HEK293 (cell line): Measurements from ENCODE around the gene EFEMP2.

ENCODE experiments used
- GLIS2 ChIP-seq: fragments of 450-650 bp; formaldehyde crosslinking; IDR thresholded peaks from 2 replicates; pipeline ENCODE4 v1.5.1; 2016; ENCODE audit warnings: missing biosample characterization, missing genetic modification characterization
- HOXD13 ChIP-seq: sonication (generic); formaldehyde crosslinking; IDR thresholded peaks from 2 replicates; pipeline ENCODE4 v1.8.0; 2022; ENCODE audit warnings: missing genetic modification reagents, borderline replicate concordance
- KLF8 ChIP-seq: fragments of 450-650 bp; formaldehyde crosslinking; IDR thresholded peaks from 2 replicates; pipeline ENCODE4 v1.5.1; 2016; ENCODE audit warnings: missing biosample characterization, missing genetic modification characterization
- MZF1 ChIP-seq: fragments of 450-650 bp; formaldehyde crosslinking; IDR thresholded peaks from 2 replicates; pipeline ENCODE4 v1.5.1; 2017; ENCODE audit warnings: missing biosample characterization, missing genetic modification characterization, borderline replicate concordance
- SP3 ChIP-seq: fragments of 450-650 bp; formaldehyde crosslinking; IDR thresholded peaks from 2 replicates; pipeline ENCODE4 v1.5.1; 2016; ENCODE audit warnings: missing biosample characterization, missing genetic modification characterization
- ZBTB20 ChIP-seq: fragments of 450-650 bp; formaldehyde crosslinking; IDR thresholded peaks from 2 replicates; pipeline ENCODE4 v1.5.1; 2016; ENCODE audit warnings: missing biosample characterization, missing genetic modification characterization
- ZFP37 ChIP-seq: fragments of 450-650 bp; formaldehyde crosslinking; IDR thresholded peaks from 2 replicates; pipeline ENCODE4 v1.5.1; 2016; ENCODE audit warnings: missing biosample characterization, missing genetic modification characterization
- ZFP41 ChIP-seq: fragments of 450-650 bp; formaldehyde crosslinking; IDR thresholded peaks from 2 replicates; pipeline ENCODE4 v1.5.1; 2016; ENCODE audit warnings: missing biosample characterization, missing genetic modification characterization, borderline replicate concordance
- ZNF202 ChIP-seq: fragments of 450-650 bp; formaldehyde crosslinking; IDR thresholded peaks from 2 replicates; pipeline ENCODE4 v1.5.1; 2016; ENCODE audit warnings: missing biosample characterization, missing genetic modification characterization, borderline replicate concordance
- ZNF302 ChIP-seq: fragments of 450-650 bp; formaldehyde crosslinking; IDR thresholded peaks from 2 replicates; pipeline ENCODE4 v1.5.1; 2016; ENCODE audit warnings: missing biosample characterization, missing genetic modification characterization, low read depth
- ZNF555 ChIP-seq: fragments of 450-650 bp; formaldehyde crosslinking; conservative IDR thresholded peaks from 2 replicates; pipeline ENCODE4 v1.5.1; 2017; ENCODE audit warnings: missing biosample characterization, mild to moderate bottlenecking, missing genetic modification characterization, inconsistent platforms
- ZNF558 ChIP-seq: fragments of 450-650 bp; formaldehyde crosslinking; IDR thresholded peaks from 2 replicates; pipeline ENCODE4 v1.5.1; 2016; ENCODE audit warnings: missing biosample characterization, missing genetic modification characterization
- ZNF585B ChIP-seq: fragments of 450-650 bp; formaldehyde crosslinking; IDR thresholded peaks from 2 replicates; pipeline ENCODE4 v1.5.1; 2016; ENCODE audit warnings: missing biosample characterization, missing genetic modification characterization
- ZNF843 ChIP-seq: fragments of 450-650 bp; formaldehyde crosslinking; IDR thresholded peaks from 2 replicates; pipeline ENCODE4 v1.5.1; 2016; ENCODE audit warnings: missing biosample characterization, missing genetic modification characterization
- TF ChIP-seq, protein P1 (sequence below): fragments of 450-650 bp; formaldehyde crosslinking; optimal IDR thresholded peaks from 2 replicates; pipeline ENCODE3; 2016; ENCODE audit warnings: missing biosample characterization, mild to moderate bottlenecking, missing genetic modification characterization
- TF ChIP-seq, protein P2 (sequence below): fragments of 450-650 bp; formaldehyde crosslinking; IDR thresholded peaks from 2 replicates; pipeline ENCODE4 v1.5.1; 2016; ENCODE audit warnings: missing biosample characterization, missing genetic modification characterization
- TF ChIP-seq, protein P3 (sequence below): IDR thresholded peaks from 2 replicates; pipeline ENCODE4 v1.6.1; 2011; ENCODE audit warnings: mild to moderate bottlenecking, low read depth, low read length, borderline replicate concordance
- TF ChIP-seq, protein P4 (sequence below): fragments of 450-650 bp; formaldehyde crosslinking; IDR thresholded peaks from 2 replicates; pipeline ENCODE4 v1.5.1; 2016; ENCODE audit warnings: missing biosample characterization, missing genetic modification characterization
- TF ChIP-seq, protein P5 (sequence below): fragments of 450-650 bp; formaldehyde crosslinking; IDR thresholded peaks from 2 replicates; pipeline ENCODE4 v1.5.1; 2016; ENCODE audit warnings: missing biosample characterization, missing genetic modification characterization
- TF ChIP-seq, protein P6 (sequence below): fragments of 450-650 bp; formaldehyde crosslinking; IDR thresholded peaks from 2 replicates; pipeline ENCODE4 v1.5.1; 2016; ENCODE audit warnings: missing biosample characterization, missing genetic modification characterization, borderline replicate concordance
- TF ChIP-seq, protein P7 (sequence below): fragments of 450-650 bp; formaldehyde crosslinking; conservative IDR thresholded peaks from 2 replicates; pipeline ENCODE4 v1.5.1; 2016; ENCODE audit warnings: low read depth, missing biosample characterization, missing genetic modification characterization
- TF ChIP-seq, protein P8 (sequence below): fragments of 450-650 bp; formaldehyde crosslinking; IDR thresholded peaks from 2 replicates; pipeline ENCODE4 v1.5.1; 2017; ENCODE audit warnings: missing biosample characterization, missing genetic modification characterization
- TF ChIP-seq, protein P9 (sequence below): fragments of 450-650 bp; formaldehyde crosslinking; IDR thresholded peaks from 2 replicates; pipeline ENCODE4 v1.5.1; 2016; ENCODE audit warnings: missing biosample characterization, missing genetic modification characterization, borderline replicate concordance

The EFEMP2 gene

DNA sequence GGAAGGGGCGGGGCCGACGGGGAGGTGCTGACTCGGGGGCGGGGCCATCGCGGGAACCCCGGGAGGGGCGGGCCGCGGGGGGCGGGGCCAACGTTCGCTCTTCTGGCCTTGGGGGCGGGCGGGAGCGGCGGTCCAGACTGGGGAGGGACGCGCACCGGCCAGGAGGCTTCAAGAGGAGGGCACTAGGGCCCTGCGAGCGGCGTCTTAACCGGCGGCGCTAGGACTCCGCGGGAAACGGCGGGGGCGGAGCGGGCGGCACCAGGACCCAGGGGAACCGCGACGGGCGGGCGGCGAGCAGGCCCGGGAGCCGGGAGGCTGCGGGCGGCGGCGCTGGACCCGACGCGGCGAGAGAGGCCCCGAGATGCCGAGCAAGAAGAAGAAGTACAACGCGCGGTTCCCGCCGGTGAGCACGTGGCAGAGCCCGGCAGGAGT lies 46.6 kb upstream of the EFEMP2 start, which contains the start of gene DRAP1 (continued):
- TF ChIP-seq ZFP41 (tag by site-specific recombination) (no peak), ZNF202 (no peak), ZNF585B (tag by site-specific recombination) (no peak; the same call in 1 of the 2 replicates), ZFP37 (tag by site-specific recombination) (no peak), ZNF302 (tag by site-specific recombination) (no peak), ZBTB20 (tag by site-specific recombination) (no peak), HOXD13 (CRISPR knock-in tag) (no peak), ZNF558 (tag by site-specific recombination) (no peak), SP3 (tag by site-specific recombination) (peak; percentile 65), GLIS2 (tag by site-specific recombination) (peak; percentile 55), ZNF843 (tag by site-specific recombination) (no peak), MZF1 (no peak), ZNF555 (tag by site-specific recombination) (no peak), KLF8 (peak; percentile 93)
- TF ChIP-seq, protein P1, sequence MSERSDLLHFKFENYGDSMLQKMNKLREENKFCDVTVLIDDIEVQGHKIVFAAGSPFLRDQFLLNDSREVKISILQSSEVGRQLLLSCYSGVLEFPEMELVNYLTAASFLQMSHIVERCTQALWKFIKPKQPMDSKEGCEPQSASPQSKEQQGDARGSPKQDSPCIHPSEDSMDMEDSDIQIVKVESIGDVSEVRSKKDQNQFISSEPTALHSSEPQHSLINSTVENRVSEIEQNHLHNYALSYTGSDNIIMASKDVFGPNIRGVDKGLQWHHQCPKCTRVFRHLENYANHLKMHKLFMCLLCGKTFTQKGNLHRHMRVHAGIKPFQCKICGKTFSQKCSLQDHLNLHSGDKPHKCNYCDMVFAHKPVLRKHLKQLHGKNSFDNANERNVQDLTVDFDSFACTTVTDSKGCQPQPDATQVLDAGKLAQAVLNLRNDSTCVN (tag by site-specific recombination) = peak; percentile 67
- TF ChIP-seq, protein P2, sequence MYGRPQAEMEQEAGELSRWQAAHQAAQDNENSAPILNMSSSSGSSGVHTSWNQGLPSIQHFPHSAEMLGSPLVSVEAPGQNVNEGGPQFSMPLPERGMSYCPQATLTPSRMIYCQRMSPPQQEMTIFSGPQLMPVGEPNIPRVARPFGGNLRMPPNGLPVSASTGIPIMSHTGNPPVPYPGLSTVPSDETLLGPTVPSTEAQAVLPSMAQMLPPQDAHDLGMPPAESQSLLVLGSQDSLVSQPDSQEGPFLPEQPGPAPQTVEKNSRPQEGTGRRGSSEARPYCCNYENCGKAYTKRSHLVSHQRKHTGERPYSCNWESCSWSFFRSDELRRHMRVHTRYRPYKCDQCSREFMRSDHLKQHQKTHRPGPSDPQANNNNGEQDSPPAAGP = peak; percentile 74
- TF ChIP-seq, protein P3, sequence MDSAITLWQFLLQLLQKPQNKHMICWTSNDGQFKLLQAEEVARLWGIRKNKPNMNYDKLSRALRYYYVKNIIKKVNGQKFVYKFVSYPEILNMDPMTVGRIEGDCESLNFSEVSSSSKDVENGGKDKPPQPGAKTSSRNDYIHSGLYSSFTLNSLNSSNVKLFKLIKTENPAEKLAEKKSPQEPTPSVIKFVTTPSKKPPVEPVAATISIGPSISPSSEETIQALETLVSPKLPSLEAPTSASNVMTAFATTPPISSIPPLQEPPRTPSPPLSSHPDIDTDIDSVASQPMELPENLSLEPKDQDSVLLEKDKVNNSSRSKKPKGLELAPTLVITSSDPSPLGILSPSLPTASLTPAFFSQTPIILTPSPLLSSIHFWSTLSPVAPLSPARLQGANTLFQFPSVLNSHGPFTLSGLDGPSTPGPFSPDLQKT = no peak
- TF ChIP-seq, protein P4, sequence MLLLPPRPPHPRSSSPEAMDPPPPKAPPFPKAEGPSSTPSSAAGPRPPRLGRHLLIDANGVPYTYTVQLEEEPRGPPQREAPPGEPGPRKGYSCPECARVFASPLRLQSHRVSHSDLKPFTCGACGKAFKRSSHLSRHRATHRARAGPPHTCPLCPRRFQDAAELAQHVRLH (tag by site-specific recombination) = 0 out of 2 replicates have a peak, but pooled peaks have one; percentile 29
- TF ChIP-seq, protein P5, sequence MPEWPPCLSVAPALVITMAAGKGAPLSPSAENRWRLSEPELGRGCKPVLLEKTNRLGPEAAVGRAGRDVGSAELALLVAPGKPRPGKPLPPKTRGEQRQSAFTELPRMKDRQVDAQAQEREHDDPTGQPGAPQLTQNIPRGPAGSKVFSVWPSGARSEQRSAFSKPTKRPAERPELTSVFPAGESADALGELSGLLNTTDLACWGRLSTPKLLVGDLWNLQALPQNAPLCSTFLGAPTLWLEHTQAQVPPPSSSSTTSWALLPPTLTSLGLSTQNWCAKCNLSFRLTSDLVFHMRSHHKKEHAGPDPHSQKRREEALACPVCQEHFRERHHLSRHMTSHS (tag by site-specific recombination) = 0 out of 2 replicates have a peak, but pooled peaks have one; percentile 35
- TF ChIP-seq, protein P6, sequence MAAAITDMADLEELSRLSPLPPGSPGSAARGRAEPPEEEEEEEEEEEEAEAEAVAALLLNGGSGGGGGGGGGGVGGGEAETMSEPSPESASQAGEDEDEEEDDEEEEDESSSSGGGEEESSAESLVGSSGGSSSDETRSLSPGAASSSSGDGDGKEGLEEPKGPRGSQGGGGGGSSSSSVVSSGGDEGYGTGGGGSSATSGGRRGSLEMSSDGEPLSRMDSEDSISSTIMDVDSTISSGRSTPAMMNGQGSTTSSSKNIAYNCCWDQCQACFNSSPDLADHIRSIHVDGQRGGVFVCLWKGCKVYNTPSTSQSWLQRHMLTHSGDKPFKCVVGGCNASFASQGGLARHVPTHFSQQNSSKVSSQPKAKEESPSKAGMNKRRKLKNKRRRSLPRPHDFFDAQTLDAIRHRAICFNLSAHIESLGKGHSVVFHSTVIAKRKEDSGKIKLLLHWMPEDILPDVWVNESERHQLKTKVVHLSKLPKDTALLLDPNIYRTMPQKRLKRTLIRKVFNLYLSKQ (tag by site-specific recombination) = no peak
- TF ChIP-seq, protein P7, sequence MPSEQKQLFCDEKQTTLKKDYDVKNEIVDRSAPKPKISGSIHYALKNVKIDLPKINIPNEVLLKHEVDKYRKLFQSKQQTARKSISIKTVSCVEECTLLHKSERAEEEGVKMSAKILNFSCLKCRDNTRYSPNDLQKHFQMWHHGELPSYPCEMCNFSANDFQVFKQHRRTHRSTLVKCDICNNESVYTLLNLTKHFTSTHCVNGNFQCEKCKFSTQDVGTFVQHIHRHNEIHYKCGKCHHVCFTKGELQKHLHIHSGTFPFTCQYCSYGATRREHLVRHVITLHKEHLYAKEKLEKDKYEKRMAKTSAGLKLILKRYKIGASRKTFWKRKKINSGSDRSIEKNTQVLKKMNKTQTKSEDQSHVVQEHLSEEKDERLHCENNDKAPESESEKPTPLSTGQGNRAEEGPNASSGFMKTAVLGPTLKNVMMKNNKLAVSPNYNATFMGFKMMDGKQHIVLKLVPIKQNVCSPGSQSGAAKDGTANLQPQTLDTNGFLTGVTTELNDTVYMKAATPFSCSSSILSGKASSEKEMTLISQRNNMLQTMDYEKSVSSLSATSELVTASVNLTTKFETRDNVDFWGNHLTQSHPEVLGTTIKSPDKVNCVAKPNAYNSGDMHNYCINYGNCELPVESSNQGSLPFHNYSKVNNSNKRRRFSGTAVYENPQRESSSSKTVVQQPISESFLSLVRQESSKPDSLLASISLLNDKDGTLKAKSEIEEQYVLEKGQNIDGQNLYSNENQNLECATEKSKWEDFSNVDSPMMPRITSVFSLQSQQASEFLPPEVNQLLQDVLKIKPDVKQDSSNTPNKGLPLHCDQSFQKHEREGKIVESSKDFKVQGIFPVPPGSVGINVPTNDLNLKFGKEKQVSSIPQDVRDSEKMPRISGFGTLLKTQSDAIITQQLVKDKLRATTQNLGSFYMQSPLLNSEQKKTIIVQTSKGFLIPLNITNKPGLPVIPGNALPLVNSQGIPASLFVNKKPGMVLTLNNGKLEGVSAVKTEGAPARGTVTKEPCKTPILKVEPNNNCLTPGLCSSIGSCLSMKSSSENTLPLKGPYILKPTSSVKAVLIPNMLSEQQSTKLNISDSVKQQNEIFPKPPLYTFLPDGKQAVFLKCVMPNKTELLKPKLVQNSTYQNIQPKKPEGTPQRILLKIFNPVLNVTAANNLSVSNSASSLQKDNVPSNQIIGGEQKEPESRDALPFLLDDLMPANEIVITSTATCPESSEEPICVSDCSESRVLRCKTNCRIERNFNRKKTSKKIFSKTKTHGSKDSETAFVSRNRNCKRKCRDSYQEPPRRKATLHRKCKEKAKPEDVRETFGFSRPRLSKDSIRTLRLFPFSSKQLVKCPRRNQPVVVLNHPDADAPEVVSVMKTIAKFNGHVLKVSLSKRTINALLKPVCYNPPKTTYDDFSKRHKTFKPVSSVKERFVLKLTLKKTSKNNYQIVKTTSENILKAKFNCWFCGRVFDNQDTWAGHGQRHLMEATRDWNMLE (tag by site-specific recombination) = no peak
- TF ChIP-seq, protein P8, sequence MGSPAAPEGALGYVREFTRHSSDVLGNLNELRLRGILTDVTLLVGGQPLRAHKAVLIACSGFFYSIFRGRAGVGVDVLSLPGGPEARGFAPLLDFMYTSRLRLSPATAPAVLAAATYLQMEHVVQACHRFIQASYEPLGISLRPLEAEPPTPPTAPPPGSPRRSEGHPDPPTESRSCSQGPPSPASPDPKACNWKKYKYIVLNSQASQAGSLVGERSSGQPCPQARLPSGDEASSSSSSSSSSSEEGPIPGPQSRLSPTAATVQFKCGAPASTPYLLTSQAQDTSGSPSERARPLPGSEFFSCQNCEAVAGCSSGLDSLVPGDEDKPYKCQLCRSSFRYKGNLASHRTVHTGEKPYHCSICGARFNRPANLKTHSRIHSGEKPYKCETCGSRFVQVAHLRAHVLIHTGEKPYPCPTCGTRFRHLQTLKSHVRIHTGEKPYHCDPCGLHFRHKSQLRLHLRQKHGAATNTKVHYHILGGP (tag by site-specific recombination) = 0 out of 2 replicates have a peak, but pooled peaks have one; percentile 27
- TF ChIP-seq, protein P9, sequence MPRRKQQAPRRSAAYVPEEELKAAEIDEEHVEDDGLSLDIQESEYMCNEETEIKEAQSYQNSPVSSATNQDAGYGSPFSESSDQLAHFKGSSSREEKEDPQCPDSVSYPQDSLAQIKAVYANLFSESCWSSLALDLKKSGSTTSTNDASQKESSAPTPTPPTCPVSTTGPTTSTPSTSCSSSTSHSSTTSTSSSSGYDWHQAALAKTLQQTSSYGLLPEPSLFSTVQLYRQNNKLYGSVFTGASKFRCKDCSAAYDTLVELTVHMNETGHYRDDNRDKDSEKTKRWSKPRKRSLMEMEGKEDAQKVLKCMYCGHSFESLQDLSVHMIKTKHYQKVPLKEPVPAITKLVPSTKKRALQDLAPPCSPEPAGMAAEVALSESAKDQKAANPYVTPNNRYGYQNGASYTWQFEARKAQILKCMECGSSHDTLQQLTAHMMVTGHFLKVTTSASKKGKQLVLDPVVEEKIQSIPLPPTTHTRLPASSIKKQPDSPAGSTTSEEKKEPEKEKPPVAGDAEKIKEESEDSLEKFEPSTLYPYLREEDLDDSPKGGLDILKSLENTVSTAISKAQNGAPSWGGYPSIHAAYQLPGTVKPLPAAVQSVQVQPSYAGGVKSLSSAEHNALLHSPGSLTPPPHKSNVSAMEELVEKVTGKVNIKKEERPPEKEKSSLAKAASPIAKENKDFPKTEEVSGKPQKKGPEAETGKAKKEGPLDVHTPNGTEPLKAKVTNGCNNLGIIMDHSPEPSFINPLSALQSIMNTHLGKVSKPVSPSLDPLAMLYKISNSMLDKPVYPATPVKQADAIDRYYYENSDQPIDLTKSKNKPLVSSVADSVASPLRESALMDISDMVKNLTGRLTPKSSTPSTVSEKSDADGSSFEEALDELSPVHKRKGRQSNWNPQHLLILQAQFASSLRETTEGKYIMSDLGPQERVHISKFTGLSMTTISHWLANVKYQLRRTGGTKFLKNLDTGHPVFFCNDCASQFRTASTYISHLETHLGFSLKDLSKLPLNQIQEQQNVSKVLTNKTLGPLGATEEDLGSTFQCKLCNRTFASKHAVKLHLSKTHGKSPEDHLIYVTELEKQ (tag by site-specific recombination) = 0 out of 2 replicates have a peak, but pooled peaks have one; percentile 39
